HEK293 (cell line): ENCODE results near the gene CHRNE.

Experiments
- GLI4 ChIP-seq: fragments of 450-650 bp; formaldehyde crosslinking; IDR thresholded peaks from 2 replicates; pipeline ENCODE4 v1.5.1; 2016; ENCODE audit warnings: missing biosample characterization, missing genetic modification characterization
- ZBTB49 ChIP-seq: fragments of 450-650 bp; formaldehyde crosslinking; IDR thresholded peaks from 2 replicates; pipeline ENCODE4 v1.5.1; 2016; ENCODE audit warnings: missing biosample characterization, missing genetic modification characterization, low read depth
- ZNF16 ChIP-seq: fragments of 450-650 bp; formaldehyde crosslinking; IDR thresholded peaks from 2 replicates; pipeline ENCODE4 v1.5.1; 2016; ENCODE audit warnings: low read depth, missing biosample characterization, missing genetic modification characterization
- ZNF398 ChIP-seq: fragments of 450-650 bp; formaldehyde crosslinking; IDR thresholded peaks from 2 replicates; pipeline ENCODE4 v1.5.1; 2017; ENCODE audit warnings: missing biosample characterization, missing genetic modification characterization

- TF ChIP-seq GLI4 (tag by site-specific recombination) (no peak), ZBTB49 (tag by site-specific recombination) (no peak), ZNF398 (tag by site-specific recombination) (no peak), ZNF16 (no peak)
Measured at GRCh38 chr17:4895121-4895520, 7.8 kb downstream of the CHRNE start.
